GM12892 (cell line): Measurements from ENCODE around the gene CYTH1.

Experiments
- POLR2A ChIP-seq: IDR thresholded peaks from 2 replicates; pipeline ENCODE4 v1.6.1; 2011; ENCODE audit warnings: low read depth, low read length, control low read depth
- TAF1 ChIP-seq: IDR thresholded peaks from 2 replicates; pipeline ENCODE4 v1.6.1; 2011; ENCODE audit warnings: low read depth, mild to moderate bottlenecking, control low read depth, low read length, borderline replicate concordance

DNA sequence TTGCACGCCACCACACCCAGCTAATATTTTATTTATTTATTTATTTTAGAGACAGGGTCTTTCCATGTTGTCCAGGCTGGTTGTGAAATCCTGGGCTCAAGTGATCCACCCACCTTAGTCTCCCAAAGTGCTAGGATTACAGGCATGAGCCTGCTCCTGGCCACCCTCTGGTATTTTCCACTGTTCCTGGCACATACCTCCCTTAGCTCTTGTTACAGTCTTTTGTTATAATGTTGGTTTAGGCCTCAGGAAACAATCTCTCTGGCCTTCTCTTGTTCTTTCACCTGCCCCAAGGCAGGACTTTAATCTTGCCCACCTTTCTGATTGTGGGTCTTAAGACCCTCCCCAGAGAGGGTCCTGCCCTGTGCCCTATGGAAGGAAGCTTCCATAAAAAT is 3.6 kb upstream of the CYTH1 start:
- TF ChIP-seq POLR2A (no peak), TAF1 (no peak)
